Peyer's patch (tissue), 4 donors: ENCODE results near the gene SC5D. TPM values are rescaled to one million over a fixed set of nuclear protein-coding genes. Genes with fewer than 3 reads are reported as not detected.

ENCODE experiments used
- DNase-seq, 3 donors: peaks; one replicate each; pipeline ENCODE4 v3.0.0-alpha.2; 2017 to 2019
- H3K27ac ChIP-seq, 4 donors: fragments of 200-600 bp; sonication (generic); one replicate each; pipeline ENCODE4 v1.5.1; 2016 to 2019
- H3K27me3 ChIP-seq, 2 donors: fragments of 200-600 bp; sonication (generic); one replicate each; pipeline ENCODE4 v1.5.1; 2019
- H3K36me3 ChIP-seq, 3 donors: fragments of 200-600 bp; sonication (generic); one replicate each; pipeline ENCODE4 v1.5.1; 2016 to 2019
- H3K4me1 ChIP-seq, 4 donors: fragments of 200-600 bp; sonication (generic); one replicate each; pipeline ENCODE4 v1.5.1; 2016 to 2019
- H3K4me3 ChIP-seq, 4 donors: fragments of 200-600 bp; sonication (generic); 1 replicate in 3 of 4; 2 replicates in 1 of 4; pipeline ENCODE4 v1.5.1; 2016 to 2019; ENCODE audit warnings: mild to moderate bottlenecking in 1 of 4
- H3K9me3 ChIP-seq, 4 donors: fragments of 200-600 bp; sonication (generic); one replicate each; pipeline ENCODE4 v1.5.1; 2016 to 2019; ENCODE audit warnings: mild to moderate bottlenecking in 1 of 4
- POLR2A ChIP-seq, 2 donors: fragments of 450-650 bp; IDR thresholded peaks; one replicate each; pipeline ENCODE4 v1.5.1; 2017; ENCODE audit warnings: antibody characterized with exemption in 2 of 2, mild to moderate bottlenecking in 2 of 2, moderate library complexity in 2 of 2
- total RNA-seq, 4 donors: library from RNA; depleted of rRNA; stranded (reverse); fragments of >200 nt; gene quantifications; one replicate each; pipeline ENCODE4 v1.1.0, GENCODE V29; 2016
- TF ChIP-seq, protein P1 (sequence below), 6 experiments: fragments of 450-650 bp in 4 of 6; fragments of 200-600 bp in 2 of 6; sonication (generic) in 1 of 6; IDR thresholded peaks; one replicate each; pipeline ENCODE4 v1.5.1; 2017 to 2019; ENCODE audit warnings: antibody characterized with exemption in 6 of 6, mild to moderate bottlenecking in 3 of 6, moderate library complexity in 1 of 6

The SC5D gene
- total RNA-seq, 4 donors from 2014 or later, result 25.6 to 63.6 (median 37.7) TPM

DNA sequence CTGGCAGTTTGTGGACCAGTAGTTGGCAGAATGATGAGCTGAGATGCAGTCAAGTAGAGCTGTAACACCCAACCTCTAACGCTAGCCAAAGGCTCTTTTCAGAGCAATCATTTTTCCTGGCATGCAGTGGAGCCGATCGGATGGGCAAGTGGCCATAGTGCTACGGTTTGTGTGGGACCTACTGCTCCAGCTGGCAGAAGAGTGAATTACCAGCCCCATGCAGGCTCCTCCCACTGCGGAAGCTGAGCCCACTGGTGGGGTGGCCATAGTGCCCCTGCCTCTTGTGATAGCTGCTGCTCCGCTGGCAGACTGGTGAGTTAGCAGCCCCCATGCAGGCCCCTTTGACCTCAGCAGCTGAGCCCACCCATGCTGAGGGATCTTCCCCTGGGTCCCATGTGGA lies 27.0 kb upstream of the SC5D start:
- no peak overlapping the region for H3K4me3 ChIP-seq
- no peak for DNase-seq
- H3K4me1 ChIP-seq, result no peaks in the 10 kb centered on the region
- H3K36me3 ChIP-seq, result no peaks in the 10 kb centered on the region
- TF ChIP-seq POLR2A (IDR thresholded peaks at IDR 0.05), result no peak
- TF ChIP-seq, protein P1, sequence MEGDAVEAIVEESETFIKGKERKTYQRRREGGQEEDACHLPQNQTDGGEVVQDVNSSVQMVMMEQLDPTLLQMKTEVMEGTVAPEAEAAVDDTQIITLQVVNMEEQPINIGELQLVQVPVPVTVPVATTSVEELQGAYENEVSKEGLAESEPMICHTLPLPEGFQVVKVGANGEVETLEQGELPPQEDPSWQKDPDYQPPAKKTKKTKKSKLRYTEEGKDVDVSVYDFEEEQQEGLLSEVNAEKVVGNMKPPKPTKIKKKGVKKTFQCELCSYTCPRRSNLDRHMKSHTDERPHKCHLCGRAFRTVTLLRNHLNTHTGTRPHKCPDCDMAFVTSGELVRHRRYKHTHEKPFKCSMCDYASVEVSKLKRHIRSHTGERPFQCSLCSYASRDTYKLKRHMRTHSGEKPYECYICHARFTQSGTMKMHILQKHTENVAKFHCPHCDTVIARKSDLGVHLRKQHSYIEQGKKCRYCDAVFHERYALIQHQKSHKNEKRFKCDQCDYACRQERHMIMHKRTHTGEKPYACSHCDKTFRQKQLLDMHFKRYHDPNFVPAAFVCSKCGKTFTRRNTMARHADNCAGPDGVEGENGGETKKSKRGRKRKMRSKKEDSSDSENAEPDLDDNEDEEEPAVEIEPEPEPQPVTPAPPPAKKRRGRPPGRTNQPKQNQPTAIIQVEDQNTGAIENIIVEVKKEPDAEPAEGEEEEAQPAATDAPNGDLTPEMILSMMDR (IDR thresholded peaks at IDR 0.05), result no peak
- no peaks in the 10 kb centered on the region for H3K27me3 ChIP-seq
- H3K27ac ChIP-seq, result no peak overlapping the region
- no peaks in the 10 kb centered on the region for H3K9me3 ChIP-seq

DNA sequence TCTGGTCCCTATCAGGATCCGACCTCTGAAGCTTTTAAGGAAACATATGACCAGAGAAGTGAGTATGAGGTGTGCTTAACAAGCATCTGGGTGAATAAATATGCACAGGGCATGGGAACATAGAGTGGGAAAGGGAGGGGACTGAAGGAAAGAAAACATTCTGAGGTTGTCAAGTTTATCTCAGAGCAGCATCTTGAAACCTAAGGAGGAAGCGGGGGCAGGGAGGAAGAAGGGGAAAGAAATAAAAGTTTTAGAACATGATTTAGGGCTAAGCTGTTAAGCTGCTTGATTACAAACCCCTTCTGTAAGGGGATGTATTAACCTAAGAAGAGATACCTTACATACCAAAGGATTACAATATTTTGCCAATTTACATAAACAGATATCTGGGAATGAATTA lies 24.0 kb upstream of the SC5D start:
- no peak for DNase-seq
- Histone ChIP-seq H3K4me1 (no peaks in the 10 kb centered on the region), H3K4me3 (no peak overlapping the region), H3K27ac (no peak overlapping the region), H3K9me3 (no peaks in the 10 kb centered on the region), H3K36me3 (no peaks in the 10 kb centered on the region), H3K27me3 (no peaks in the 10 kb centered on the region)
- TF ChIP-seq, protein P1 (IDR thresholded peaks at IDR 0.05), result no peak
- TF ChIP-seq POLR2A (IDR thresholded peaks at IDR 0.05), result no peak

DNA sequence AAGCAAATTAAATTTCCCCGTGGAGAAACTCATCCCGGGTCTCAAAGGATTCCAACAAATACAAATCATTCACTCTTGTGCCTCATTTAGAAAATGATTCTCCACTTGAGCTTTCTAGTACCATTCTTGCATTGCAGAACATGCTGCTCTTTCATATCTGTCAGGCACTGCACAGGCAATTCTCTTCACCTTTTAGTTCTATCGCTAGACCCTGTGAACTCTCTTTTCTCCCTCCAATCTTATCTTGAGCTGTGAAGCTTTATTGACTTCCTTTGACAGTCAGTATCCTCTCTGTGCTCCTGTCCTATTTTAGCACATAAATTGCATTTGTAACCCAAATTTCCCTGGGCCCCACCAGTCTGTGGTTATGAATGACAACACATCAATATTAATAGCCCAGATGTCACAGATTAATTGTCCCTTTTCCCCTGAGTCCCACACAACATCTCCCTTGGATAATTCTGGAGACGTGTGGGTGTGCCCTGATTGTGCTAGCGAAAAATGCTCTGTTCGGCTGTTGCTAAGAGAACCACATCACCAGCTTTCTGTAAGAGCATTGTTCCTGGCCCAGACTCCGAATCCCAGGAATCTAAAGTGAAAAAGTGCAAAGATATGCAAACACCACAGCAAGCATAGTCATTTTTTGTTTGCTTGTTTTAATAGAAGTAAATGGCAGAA lies 22.4 kb upstream of the SC5D start:
- no peaks in the 10 kb centered on the region for H3K9me3 ChIP-seq
- H3K4me1 ChIP-seq, result no peaks in the 10 kb centered on the region
- H3K36me3 ChIP-seq, result no peaks in the 10 kb centered on the region
- DNase-seq, result no peak
- no peak overlapping the region for H3K4me3 ChIP-seq
- TF ChIP-seq, protein P1 (IDR thresholded peaks at IDR 0.05), result no peak
- no peak for TF ChIP-seq POLR2A (IDR thresholded peaks at IDR 0.05)
- no peak overlapping the region for H3K27ac ChIP-seq
- no peaks in the 10 kb centered on the region for H3K27me3 ChIP-seq

DNA sequence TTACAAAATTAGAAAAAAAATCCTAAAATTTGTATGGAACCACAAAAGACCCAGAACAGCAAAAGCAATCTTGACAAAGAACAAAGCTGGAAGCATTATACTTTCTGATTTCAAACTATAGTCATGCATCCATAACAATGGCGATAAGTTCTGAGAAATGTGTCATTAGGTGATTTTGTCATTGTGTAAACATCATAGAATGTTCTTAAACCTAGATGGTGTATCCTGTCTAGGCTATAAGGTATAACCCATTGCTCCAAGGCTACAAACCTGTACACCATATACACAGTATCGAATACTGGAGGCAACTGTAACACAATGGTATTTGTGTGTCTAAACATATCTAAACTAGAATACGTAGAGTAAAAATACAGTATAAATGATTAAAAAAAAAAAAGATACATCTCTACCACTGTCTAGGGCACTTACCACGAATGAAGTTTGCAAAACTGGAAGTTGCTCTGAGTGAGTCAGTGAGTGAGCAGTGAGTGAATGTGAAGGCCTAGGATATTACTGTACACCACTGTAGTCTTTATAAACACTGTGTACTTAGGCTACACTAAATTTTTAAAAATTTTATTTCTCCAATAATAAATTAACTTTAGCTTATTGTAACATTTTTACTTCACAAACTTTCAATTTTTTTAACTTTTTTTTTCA lies 18.1 kb upstream of the SC5D start:
- no peaks in the 10 kb centered on the region for H3K36me3 ChIP-seq
- no peak overlapping the region for H3K27ac ChIP-seq
- H3K4me1 ChIP-seq, result no peaks in the 10 kb centered on the region
- no peak for TF ChIP-seq POLR2A (IDR thresholded peaks at IDR 0.05)
- TF ChIP-seq, protein P1 (IDR thresholded peaks at IDR 0.05), result no peak
- H3K9me3 ChIP-seq, result no peaks in the 10 kb centered on the region
- H3K27me3 ChIP-seq, result no peaks in the 10 kb centered on the region
- no peak for DNase-seq
- no peak overlapping the region for H3K4me3 ChIP-seq

DNA sequence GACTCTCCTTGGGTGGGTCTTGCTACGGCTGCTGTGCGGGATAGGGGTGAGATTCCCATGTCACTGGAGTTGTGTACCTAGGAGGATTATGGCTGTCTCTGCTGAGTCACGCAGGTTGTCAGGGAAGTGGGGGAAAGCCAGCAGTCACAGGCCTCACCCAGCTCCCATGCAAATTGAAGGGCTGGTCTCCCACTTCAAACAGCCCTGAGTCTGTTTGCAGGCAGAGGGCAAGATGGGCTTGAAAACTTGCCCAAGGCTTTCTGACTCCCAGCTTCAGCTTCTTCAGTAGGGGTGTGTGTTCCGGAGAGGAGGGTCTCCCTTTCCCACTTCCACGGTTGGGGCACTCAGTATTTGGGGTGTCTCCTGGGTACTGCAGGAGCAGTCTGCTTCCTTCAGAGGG lies 10.9 kb upstream of the SC5D start:
- H3K36me3 ChIP-seq, result no peaks in the 10 kb centered on the region
- H3K9me3 ChIP-seq, result no peaks in the 10 kb centered on the region
- no peaks in the 10 kb centered on the region for H3K27me3 ChIP-seq
- no peak overlapping the region for H3K27ac ChIP-seq
- no peak overlapping the region for H3K4me3 ChIP-seq
- H3K4me1 ChIP-seq, result no peaks in the 10 kb centered on the region
- no peak for DNase-seq
- TF ChIP-seq, protein P1 (IDR thresholded peaks at IDR 0.05), result no peak
- TF ChIP-seq POLR2A (IDR thresholded peaks at IDR 0.05), result no peak
